Measurements from ENCODE around the gene C11orf54. TPM values are rescaled to one million over a fixed set of nuclear protein-coding genes. Genes with fewer than 3 reads are reported as not detected.
"Not testable (repeated sequence)": the region's sequence is repeated elsewhere in the genome, so short reads cannot be mapped to it uniquely, and the experiment has no call there.

Gene C11orf54
- polyA plus RNA-seq, 3 donors: 8.3 to 23.6 (median 14.1) TPM

DNA sequence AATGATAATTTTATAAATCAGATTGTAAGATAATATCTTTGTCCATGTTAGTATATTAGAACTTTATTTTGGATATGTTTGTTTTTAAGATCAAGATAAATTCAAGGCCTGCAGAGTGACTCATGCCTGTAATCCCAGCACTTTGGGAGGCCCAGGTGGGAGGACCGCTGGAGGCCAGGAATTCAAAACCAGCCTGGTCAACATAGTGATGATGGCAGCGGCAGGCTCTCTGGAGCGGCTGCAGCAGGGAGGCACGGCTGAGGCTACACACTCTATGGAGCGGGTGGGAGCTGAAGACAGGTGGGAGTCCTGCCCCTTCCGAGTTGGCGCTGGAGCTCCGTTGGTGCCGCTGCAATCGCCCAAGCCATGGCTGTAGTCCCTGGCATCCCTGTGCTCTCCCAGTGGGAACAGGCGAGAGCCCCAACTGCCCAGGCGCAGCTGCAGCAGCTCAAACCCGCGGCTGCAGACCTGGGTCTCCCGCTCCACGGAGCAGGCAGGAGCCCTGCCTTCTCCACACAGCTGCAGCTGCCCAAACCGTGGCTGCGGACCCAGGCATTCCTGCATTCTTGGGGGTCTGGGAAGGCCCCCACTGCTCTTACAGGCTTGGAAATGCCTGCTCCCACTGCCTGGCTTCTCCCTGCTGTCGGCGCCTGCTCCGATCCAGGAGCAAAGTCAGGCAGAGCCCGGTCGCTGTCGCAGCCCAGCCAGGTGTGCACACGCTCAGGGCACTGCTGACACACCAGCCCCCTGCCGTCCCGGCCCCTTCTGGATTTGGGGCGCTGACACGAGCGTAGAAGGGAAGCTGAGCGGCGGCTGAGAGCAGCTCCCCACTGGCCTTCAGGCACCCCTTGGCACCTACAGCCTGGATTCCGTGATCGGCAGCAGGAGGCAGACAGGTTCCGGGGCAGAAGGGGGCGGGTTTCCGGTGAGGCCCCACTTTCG is 16.7 kb downstream of the C11orf54 start:
- Histone ChIP-seq H3K9me3 (replicated peaks in 1 of 2; ENCODE audit: control insufficient read depth in 1 of 2, insufficient read depth in 1 of 2, low read length in 2 of 2) (no peaks in the 10 kb centered on the region), H4K20me1 (ENCODE audit: insufficient read depth, low read length) (no peaks in the 10 kb centered on the region), H3K36me3 (replicated peaks in 1 of 2; ENCODE audit: control insufficient read depth in 1 of 2, insufficient read depth in 2 of 2, low read length in 2 of 2) (peaks cover 60 to 86% of the 10 kb centered on the region in 2 donors), H3K27ac (ENCODE audit: low read depth in 1 of 2, low read length in 2 of 2) (no peak overlapping the region), H2AFZ (ENCODE audit: insufficient read depth, low read depth, low read length, poor library complexity, severe bottlenecking) (no peak overlapping the region), H3K9ac (ENCODE audit: insufficient read depth, low read length, poor library complexity, severe bottlenecking) (no peak overlapping the region), H3K4me2 (replicated peaks; ENCODE audit: extremely low read depth, low read length, poor library complexity, severe bottlenecking) (no peak overlapping the region), H3K4me3 (replicated peaks in 1 of 3; ENCODE audit: low read depth in 2 of 3, low read length in 3 of 3) (no peak overlapping the region), H3K4me1 (ENCODE audit: control insufficient read depth in 1 of 2, insufficient read depth in 2 of 2, low read length in 2 of 2) (no peaks in the 10 kb centered on the region), H3K27me3 (ENCODE audit: control insufficient read depth in 2 of 2, insufficient read depth in 2 of 2, low read length in 2 of 2) (no peaks in the 10 kb centered on the region), H3K79me2 (ENCODE audit: insufficient read depth, low read length) (no peaks in the 10 kb centered on the region)
- TF ChIP-seq, protein P1, sequence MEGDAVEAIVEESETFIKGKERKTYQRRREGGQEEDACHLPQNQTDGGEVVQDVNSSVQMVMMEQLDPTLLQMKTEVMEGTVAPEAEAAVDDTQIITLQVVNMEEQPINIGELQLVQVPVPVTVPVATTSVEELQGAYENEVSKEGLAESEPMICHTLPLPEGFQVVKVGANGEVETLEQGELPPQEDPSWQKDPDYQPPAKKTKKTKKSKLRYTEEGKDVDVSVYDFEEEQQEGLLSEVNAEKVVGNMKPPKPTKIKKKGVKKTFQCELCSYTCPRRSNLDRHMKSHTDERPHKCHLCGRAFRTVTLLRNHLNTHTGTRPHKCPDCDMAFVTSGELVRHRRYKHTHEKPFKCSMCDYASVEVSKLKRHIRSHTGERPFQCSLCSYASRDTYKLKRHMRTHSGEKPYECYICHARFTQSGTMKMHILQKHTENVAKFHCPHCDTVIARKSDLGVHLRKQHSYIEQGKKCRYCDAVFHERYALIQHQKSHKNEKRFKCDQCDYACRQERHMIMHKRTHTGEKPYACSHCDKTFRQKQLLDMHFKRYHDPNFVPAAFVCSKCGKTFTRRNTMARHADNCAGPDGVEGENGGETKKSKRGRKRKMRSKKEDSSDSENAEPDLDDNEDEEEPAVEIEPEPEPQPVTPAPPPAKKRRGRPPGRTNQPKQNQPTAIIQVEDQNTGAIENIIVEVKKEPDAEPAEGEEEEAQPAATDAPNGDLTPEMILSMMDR (IDR thresholded peaks at IDR 0.05): no peak
- H3K4me1 Mint-ChIP-seq: no peaks in the 10 kb centered on the region
- intact Hi-C loops (cut with micrococcal nuclease): no loop called here
- H3K27ac Mint-ChIP-seq: no peak overlapping the region
- no peaks in the 10 kb centered on the region for H3K27me3 Mint-ChIP-seq (ENCODE audit: low read depth in 3 of 3)
- DNase-seq: no peak
- peaks cover 58 to 80% of the 10 kb centered on the region in 2 donors for H3K36me3 Mint-ChIP-seq
- peaks cover 0 to 4% (median 0%) of the 10 kb centered on the region in 7 donors for H3K9me3 Mint-ChIP-seq
- 97% methylated on average over 36 of the region's 38 CpGs for WGBS (ENCODE audit: insufficient coverage)
- no peak overlapping the region for H3K4me3 Mint-ChIP-seq

DNA sequence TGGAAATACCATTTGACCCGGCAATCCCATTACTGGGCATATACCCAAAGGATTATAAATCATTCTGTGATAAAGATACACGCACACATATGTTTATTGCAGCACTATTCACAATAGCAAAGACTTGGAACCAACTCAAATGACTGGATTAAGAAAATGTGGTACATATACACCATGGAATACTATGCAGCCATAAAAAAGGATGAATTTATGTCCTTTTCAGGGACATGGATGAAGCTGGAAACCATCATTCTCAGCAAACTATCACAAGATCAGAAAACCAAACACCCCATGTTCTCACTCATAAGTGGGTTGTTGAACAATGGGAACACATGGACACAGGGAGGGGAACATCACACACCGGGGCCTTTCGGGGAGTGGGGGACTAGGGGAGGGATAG is 17.7 kb downstream of the C11orf54 start:
- H4K20me1 ChIP-seq (ENCODE audit: insufficient read depth, low read length); H3K9ac ChIP-seq (ENCODE audit: insufficient read depth, low read length, poor library complexity, severe bottlenecking); H3K4me1 Mint-ChIP-seq; H2AFZ ChIP-seq (ENCODE audit: insufficient read depth, low read depth, low read length, poor library complexity, severe bottlenecking); H3K27me3 ChIP-seq (ENCODE audit: control insufficient read depth in 2 of 2, insufficient read depth in 2 of 2, low read length in 2 of 2); H3K4me3 Mint-ChIP-seq; H3K27ac ChIP-seq (ENCODE audit: low read depth in 1 of 2, low read length in 2 of 2); H3K4me1 ChIP-seq (ENCODE audit: control insufficient read depth in 1 of 2, insufficient read depth in 2 of 2, low read length in 2 of 2); H3K9me3 Mint-ChIP-seq; H3K4me2 ChIP-seq (replicated peaks; ENCODE audit: extremely low read depth, low read length, poor library complexity, severe bottlenecking); intact Hi-C loops (cut with micrococcal nuclease); H3K4me3 ChIP-seq (replicated peaks in 1 of 3; ENCODE audit: low read depth in 2 of 3, low read length in 3 of 3); H3K9me3 ChIP-seq (replicated peaks in 1 of 2; ENCODE audit: control insufficient read depth in 1 of 2, insufficient read depth in 1 of 2, low read length in 2 of 2); H3K79me2 ChIP-seq (ENCODE audit: insufficient read depth, low read length); DNase-seq; H3K27me3 Mint-ChIP-seq (ENCODE audit: low read depth in 3 of 3): not testable (repeated sequence)
- no CpG with 5 or more reads among the region's 4 CpGs for WGBS (ENCODE audit: insufficient coverage)
- H3K36me3 Mint-ChIP-seq: peaks cover 56 to 76% of the 10 kb centered on the region in 2 donors
- peaks cover 56 to 87% of the 10 kb centered on the region in 2 donors for H3K36me3 ChIP-seq (replicated peaks in 1 of 2; ENCODE audit: control insufficient read depth in 1 of 2, insufficient read depth in 2 of 2, low read length in 2 of 2)
- peak overlapping the region in 1 of 7 donors; percentile 36 for H3K27ac Mint-ChIP-seq

Measured in CD14-positive monocyte (primary cell).